Measurements from ENCODE around the gene REEP3. TPM values are rescaled to one million over a fixed set of nuclear protein-coding genes. Genes with fewer than 3 reads are reported as not detected.

The REEP3 gene
- total RNA-seq, 1 donor from 2014 or later = 36.7 TPM

GRCh38 chr10:63665670-63666134 is 144.5 kb downstream of the REEP3 start:
- H3K4me1 Mint-ChIP-seq = no peaks in the 10 kb centered on the region

GRCh38 chr10:63666836-63667383 is 145.7 kb downstream of the REEP3 start:
- Mint-ChIP-seq H3K4me1 (peaks cover 8% of the 10 kb centered on the region), H3K36me3 (ENCODE audit: low read depth) (no peaks in the 10 kb centered on the region), H3K4me3 (no peak overlapping the region), H3K27me3 (ENCODE audit: low read depth) (no peaks in the 10 kb centered on the region), H3K27ac (ENCODE audit: unreplicated experiment) (no peak overlapping the region), H3K9me3 (no peaks in the 10 kb centered on the region)
- TF ChIP-seq CTCF (conservative IDR thresholded peaks at IDR 0.05) = no peak
- no peak for DNase-seq (ENCODE audit: low read depth, low spot score)

More at GRCh38 chr10:63665670-63666134, 144.5 kb downstream of the REEP3 start:
- DNase-seq (ENCODE audit: low read depth, low spot score) = no peak
- no peaks in the 10 kb centered on the region for H3K27me3 Mint-ChIP-seq (ENCODE audit: low read depth)
- H3K27ac Mint-ChIP-seq (ENCODE audit: unreplicated experiment) = no peak overlapping the region
- no peak overlapping the region for H3K4me3 Mint-ChIP-seq
- no peaks in the 10 kb centered on the region for H3K36me3 Mint-ChIP-seq (ENCODE audit: low read depth)
- no peaks in the 10 kb centered on the region for H3K9me3 Mint-ChIP-seq
- TF ChIP-seq CTCF (conservative IDR thresholded peaks at IDR 0.05) = no peak

GRCh38 chr10:63667596-63668480 is 146.6 kb downstream of the REEP3 start:
- Mint-ChIP-seq H3K4me3 (no peak overlapping the region), H3K27me3 (ENCODE audit: low read depth) (no peaks in the 10 kb centered on the region), H3K27ac (ENCODE audit: unreplicated experiment) (no peak overlapping the region), H3K36me3 (ENCODE audit: low read depth) (no peaks in the 10 kb centered on the region), H3K4me1 (peaks cover 8% of the 10 kb centered on the region), H3K9me3 (no peaks in the 10 kb centered on the region)
- no peak for TF ChIP-seq CTCF (conservative IDR thresholded peaks at IDR 0.05)
- no peak for DNase-seq (ENCODE audit: low read depth, low spot score)

- Mint-ChIP-seq H3K4me3 (no peak overlapping the region), H3K9me3 (no peaks in the 10 kb centered on the region), H3K27ac (ENCODE audit: unreplicated experiment) (no peak overlapping the region), H3K4me1 (peaks cover 8% of the 10 kb centered on the region), H3K27me3 (ENCODE audit: low read depth) (no peaks in the 10 kb centered on the region), H3K36me3 (ENCODE audit: low read depth) (no peaks in the 10 kb centered on the region)
- no peak for TF ChIP-seq CTCF (conservative IDR thresholded peaks at IDR 0.05)
- DNase-seq (ENCODE audit: low read depth, low spot score) = no peak
Measured at GRCh38 chr10:63670291-63670898, 149.2 kb downstream of the REEP3 start.

GRCh38 chr10:63671317-63671937 is 150.2 kb downstream of the REEP3 start:
- Mint-ChIP-seq H3K9me3 (no peaks in the 10 kb centered on the region), H3K4me3 (no peak overlapping the region), H3K4me1 (peaks cover 8% of the 10 kb centered on the region), H3K36me3 (ENCODE audit: low read depth) (no peaks in the 10 kb centered on the region), H3K27ac (ENCODE audit: unreplicated experiment) (no peak overlapping the region), H3K27me3 (ENCODE audit: low read depth) (no peaks in the 10 kb centered on the region)
- no peak for TF ChIP-seq CTCF (conservative IDR thresholded peaks at IDR 0.05)
- DNase-seq (ENCODE audit: low read depth, low spot score) = no peak

Measured in neural crest cell (in vitro differentiated cells).